GM12892 (cell line): Measurements from ENCODE around the gene LAMTOR4.

Source experiments
- POLR2AphosphoS5 ChIP-seq: IDR thresholded peaks from 2 replicates; pipeline ENCODE4 v1.6.1; 2011; ENCODE audit warnings: low read depth, low read length, control low read depth
- TAF1 ChIP-seq: IDR thresholded peaks from 2 replicates; pipeline ENCODE4 v1.6.1; 2011; ENCODE audit warnings: low read depth, mild to moderate bottlenecking, control low read depth, low read length, borderline replicate concordance

GRCh38 chr7:100111914-100112313, 36.8 kb upstream of the LAMTOR4 start:
- TF ChIP-seq POLR2AphosphoS5, result no peak
- no peak for TF ChIP-seq TAF1
